ENCODE measurements around the gene FMO4.
"Not testable (repeated sequence)": the region's sequence is repeated elsewhere in the genome, so short reads cannot be mapped to it uniquely, and the experiment has no call there.

The FMO4 gene, protein sequence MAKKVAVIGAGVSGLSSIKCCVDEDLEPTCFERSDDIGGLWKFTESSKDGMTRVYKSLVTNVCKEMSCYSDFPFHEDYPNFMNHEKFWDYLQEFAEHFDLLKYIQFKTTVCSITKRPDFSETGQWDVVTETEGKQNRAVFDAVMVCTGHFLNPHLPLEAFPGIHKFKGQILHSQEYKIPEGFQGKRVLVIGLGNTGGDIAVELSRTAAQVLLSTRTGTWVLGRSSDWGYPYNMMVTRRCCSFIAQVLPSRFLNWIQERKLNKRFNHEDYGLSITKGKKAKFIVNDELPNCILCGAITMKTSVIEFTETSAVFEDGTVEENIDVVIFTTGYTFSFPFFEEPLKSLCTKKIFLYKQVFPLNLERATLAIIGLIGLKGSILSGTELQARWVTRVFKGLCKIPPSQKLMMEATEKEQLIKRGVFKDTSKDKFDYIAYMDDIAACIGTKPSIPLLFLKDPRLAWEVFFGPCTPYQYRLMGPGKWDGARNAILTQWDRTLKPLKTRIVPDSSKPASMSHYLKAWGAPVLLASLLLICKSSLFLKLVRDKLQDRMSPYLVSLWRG

GRCh38 chr1:171313835-171314320 is at the start of gene FMO4:
TSS of gene FMO4 (plus strand) at chr1:171314183. CDS start at chr1:171319826, 5,643 bp downstream.
- peak; percentile 98 for DNase-seq

- no peak for DNase-seq
These were observed 48.3 kb upstream of the FMO4 start for GRCh38 chr1:171265686-171266085.

- DNase-seq, result no peak
These were observed 47.1 kb upstream of the FMO4 start for GRCh38 chr1:171266930-171267329.

DNA sequence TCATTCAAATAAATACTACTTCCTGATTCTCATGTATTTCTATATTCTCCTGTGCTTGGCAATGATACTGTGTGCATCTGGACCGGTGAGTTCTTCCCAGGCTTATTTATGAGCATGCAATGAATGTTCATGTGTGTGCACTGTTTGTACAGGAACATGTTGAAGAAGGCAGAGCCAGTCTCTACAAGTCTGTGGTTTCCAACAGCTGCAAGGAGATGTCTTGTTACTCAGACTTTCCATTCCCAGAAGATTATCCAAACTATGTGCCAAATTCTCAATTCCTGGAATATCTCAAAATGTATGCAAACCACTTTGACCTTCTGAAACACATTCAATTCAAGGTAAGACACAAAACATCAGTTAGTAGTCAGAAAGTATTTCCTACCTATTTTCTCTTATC is 46.6 kb upstream of the FMO4 start:
- DNase-seq, result no peak

DNA sequence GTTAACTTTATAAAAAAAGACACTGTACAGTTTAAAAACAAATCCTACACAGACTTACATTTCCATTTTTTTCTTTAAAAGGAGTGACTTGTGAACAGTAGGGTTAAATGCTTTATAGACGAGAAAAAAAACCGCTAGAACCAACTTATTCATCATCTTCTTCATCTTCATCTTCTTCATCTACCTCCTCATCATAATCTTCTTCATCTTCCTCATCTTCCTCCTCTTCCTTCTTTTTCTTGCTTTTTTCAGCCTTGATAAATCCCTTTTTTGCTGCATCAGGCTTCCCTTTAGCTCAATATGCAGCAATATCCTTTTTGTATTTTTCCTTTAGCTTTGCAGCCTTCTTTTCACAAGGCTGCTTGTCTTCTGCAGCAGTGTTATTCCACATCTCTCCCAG is 43.2 kb upstream of the FMO4 start:
- DNase-seq, result no peak

DNA sequence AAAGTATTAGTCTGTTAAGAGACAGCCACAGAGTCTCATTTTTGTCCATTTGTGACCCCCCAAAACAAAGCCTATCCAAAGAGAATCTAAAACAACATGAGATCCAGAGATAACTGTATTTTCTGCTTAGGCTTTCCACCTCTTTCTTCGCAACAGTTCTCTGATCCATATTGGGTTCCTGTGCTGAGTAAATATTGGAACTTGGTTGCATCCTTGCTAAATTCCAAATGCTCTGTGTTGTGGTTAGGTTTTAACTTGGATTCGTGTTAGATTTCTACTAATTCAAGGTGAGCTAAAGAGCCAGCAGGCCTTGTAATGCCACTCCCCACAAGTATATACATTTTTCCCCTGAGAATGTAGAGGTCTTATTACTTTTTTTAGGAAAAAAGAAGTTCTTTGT is 36.4 kb upstream of the FMO4 start:
- DNase-seq, result no peak

DNA sequence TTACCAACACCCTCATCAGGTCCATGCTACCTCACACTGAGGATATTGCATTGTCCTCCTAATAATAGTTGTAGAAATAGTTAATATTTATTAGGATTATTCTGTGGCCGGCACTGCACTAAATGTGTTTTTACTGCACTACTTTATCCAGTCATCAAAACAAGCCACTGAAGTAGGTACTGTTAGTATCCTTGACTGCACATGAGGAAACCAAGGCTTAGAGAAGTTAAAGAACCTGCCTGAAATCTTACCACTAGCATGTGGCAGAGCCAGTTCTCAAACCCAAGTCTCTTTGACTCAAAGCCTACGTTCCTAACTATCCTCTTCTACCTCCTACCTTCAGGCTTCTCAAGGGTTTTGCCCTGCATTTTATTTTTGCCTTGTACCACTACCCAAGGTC is 34.7 kb upstream of the FMO4 start:
- DNase-seq, result no peak

DNA sequence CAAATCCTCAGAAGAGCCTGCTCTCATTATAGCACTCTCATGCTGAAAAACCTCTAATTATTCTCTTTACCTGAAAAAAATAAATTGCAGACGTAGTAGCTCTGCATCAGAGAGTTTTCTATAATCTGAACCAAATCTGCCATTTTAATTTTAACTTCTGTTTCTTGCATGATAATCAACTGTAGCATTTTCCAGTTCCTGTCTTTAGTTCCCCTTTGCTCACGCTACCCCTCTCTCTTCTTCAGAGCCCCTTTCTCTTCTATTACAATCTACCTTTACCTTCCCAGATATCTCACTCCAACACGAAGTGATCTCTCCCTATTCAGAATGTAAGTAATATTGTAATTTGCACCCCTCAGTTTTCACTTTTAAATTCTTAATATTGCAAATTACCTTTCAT is 34.3 kb upstream of the FMO4 start:
- DNase-seq, result no peak

DNA sequence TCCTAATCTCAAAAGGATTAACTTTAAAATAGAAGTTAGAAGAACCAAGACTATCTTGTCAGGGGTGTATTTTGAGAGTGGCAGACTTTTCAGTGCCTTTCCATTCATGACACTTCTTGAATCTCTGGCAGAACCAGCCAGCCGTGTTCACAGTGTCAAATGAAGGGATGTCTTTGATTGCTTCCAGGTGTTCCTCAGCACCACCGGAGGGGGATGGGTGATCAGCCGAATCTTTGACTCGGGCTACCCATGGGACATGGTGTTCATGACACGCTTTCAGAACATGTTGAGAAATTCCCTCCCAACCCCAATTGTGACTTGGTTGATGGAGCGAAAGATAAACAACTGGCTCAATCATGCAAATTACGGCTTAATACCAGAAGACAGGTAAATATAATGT is 33.4 kb upstream of the FMO4 start:
- DNase-seq, result no peak

- peak; percentile 81 for DNase-seq
These were observed 27.8 kb upstream of the FMO4 start for GRCh38 chr1:171286032-171286705.

DNA sequence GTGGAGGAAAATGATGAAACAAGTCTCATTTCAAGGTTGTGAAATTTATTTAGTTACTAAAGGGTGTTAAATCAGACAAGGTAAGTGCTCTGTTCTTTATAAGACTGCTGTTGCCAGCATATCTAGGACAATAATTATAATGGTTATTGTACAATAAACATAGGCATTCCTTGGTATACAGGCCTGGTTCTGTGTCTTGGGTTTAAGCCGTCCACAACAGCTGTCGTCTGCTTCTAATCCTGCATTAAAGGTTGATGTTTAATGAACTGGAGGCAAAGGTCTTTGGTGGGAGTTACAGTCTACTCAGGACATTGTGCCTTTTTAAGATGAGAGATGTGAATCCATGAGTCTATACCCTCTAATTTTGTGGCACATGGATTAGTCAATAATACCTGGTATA is 23.4 kb upstream of the FMO4 start:
- DNase-seq, result no peak

GRCh38 chr1:171292799-171293198 is 21.2 kb upstream of the FMO4 start:
- DNase-seq, result no peak

- DNase-seq, result not testable (repeated sequence)
These were observed 18.6 kb upstream of the FMO4 start for GRCh38 chr1:171295383-171295782.

- no peak for DNase-seq
These were observed 18.2 kb upstream of the FMO4 start for GRCh38 chr1:171295821-171296220.

DNA sequence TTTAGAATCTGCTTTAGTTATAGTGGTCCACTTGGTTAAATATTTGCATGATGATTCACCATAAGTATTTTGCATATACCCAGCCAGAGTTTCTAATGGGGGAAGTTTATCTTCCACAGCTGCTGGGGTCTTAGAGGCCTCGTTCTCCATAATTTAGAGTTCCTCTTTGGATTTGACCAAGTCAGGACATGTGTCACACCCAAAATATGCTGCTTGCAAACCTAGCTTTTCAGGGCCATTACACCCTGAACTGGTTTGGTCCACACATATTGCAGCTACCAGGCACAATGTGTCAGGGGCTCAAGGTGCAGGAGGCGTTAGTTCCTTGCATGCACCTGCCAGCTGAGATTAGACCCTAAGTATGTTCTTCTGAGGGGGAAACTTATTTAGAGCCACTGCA is 17.1 kb upstream of the FMO4 start:
- no peak for DNase-seq

GRCh38 chr1:171298696-171299095 is 15.3 kb upstream of the FMO4 start:
- no peak for DNase-seq

GRCh38 chr1:171299342-171299741 is 14.6 kb upstream of the FMO4 start:
- no peak for DNase-seq

DNA sequence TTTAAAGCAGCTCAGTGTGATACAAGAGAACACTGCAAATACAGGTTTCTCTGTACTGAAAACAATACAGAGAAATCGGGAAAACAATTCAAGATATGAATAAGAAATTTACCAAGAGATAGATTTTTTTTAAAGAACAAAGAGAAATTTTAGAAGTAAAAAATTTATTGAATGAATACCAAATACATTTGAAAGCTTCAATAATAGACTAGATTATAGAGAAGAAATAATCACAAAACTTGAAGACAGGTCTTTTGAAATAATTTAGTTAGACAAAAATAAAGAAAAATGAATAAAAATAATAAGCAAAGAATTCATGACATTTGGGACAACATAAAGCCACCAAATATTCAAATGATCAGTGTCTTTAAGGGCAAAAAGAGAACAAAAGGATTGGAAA is 13.6 kb upstream of the FMO4 start:
- DNase-seq, result no peak

DNA sequence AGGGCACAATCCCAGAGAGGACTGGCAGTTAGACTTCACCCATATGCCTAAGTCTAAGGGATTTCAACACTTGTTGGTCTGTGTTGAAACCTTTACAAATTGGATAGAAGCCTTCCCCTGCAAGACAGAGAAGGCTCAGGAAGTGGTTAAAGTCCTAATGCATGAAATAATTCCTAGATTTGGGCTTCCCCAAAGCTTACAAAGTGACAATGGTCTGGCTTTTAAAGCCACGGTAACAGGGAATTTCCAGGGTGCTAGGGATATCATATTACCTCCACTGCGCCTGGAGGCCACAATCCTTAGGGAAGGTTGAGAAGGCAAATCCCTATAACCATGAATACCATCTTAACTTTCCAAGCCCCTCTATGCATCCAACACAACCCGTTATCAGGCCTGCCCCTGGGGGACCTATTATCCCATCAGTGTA is 3.3 kb upstream of the FMO4 start:
- DNase-seq, result peak; percentile 12

GRCh38 chr1:171311771-171312558 is 2.0 kb upstream of the FMO4 start:
- no peak for DNase-seq

DNA sequence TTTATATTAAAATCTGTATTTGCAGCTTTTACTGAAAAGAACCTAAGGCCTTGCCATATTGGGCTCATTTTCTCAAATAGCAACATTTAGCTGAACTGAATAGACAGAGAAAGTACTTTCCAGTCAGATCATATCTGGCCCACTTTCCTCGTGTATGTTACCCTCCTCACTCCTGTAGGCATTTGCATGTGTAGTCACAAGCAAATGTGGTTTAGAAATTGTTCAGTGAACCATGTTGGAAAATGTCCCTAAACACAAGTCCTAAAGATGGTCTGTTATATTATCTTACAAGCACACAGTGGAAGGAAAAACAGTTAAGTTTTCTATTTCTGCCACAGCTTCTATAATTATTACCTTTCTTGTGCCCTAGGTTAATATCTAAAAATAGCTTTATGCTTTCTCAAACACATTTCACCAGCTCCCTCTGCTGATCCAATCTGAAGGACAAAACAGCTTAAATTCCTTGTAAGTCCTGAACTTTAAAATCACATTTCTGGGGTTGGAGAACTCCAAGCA is 606 bp upstream of the FMO4 start:
- DNase-seq, result no peak

GRCh38 chr1:171329251-171329650 is 15.3 kb downstream of the FMO4 start:
- DNase-seq, result no peak
